Fibroblast of skin of scalp (primary cell): ENCODE measurements around the gene GRID1.
"Not testable (repeated sequence)": the region's sequence is repeated elsewhere in the genome, so short reads cannot be mapped to it uniquely, and the experiment has no call there.

Experiments
- DNase-seq: peaks from one replicate; pipeline ENCODE4 v3.0.0-alpha.2; 2013

The GRID1 gene

DNA sequence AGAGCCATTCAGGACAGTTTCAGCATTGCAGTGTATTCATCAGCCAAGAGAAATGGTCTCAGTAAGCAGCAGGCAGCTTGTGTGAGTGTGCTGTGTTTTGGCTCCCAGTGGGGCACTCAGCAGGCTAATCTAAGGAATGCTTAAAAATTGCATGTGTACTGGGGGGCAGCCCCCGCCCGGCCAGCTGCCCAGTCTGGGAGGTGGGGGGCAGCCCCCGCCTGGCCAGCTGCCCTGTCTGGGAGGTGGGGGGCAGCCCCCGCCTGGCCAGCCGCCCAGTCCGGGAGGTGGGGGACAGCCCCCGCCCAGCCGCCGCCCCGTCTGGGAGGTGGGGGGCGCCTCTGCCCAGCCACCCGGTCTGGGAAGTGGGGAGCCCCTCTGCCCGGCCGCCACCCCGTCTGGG, 116.2 kb downstream of the GRID1 start:
- no peak for DNase-seq

DNA sequence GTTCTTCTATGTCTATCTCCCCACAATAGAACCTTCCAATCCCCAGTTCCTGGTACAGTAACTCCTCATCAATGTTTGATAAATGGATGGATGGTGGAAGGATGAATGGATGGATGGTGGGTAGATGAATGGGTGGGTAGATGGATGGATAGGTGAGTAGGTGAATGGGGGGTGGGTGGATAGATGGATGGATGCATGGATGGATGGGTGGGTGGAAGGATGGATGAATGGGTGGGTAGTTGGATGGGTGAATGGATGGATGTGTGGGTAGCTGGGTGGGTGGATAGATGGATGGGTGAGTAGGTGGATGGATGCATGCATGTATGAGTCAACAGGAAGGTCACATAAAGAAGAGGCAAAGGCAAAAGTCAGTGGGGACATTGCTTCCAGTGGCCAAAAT, 116.8 kb downstream of the GRID1 start:
- DNase-seq, result no peak

DNA sequence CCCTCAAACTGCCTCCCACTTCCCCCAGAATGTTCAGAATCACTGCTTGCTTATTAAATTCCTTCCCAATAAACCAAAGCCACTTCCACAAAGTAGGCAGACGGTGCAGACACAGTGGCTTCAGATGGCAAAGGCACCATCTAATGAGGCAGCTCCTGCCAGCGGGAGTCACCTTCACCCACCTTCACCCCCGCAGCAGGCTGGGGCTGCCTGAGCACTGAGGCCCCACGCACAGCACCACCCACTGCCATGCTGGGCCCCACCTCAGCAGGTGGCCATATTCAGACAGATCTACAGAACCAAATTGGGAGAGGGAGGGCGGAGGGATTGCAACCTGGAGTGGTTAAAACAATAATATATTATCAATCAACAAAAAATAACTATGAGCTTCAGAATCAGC, 118.5 kb downstream of the GRID1 start:
- no peak for DNase-seq

DNA sequence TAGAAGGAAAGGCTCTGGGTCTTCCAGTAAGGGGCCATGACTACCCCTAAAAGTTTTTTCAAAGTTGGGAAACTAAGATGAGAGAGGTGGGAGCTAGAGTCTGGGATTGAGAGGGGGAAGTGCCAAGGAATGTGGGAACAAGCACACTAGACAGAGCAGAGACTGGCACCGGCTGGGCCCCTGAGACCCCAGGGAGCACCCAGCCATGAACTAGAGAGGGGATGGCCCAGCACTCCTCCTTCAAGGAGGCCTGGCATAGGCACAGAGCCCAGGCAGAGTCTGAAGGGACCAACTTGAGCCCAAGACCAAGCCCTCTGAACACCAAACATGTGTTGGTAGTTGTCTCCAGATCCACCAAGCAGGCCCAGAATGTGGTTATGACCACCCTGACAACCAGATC, 119.0 kb downstream of the GRID1 start:
- no peak for DNase-seq

DNA sequence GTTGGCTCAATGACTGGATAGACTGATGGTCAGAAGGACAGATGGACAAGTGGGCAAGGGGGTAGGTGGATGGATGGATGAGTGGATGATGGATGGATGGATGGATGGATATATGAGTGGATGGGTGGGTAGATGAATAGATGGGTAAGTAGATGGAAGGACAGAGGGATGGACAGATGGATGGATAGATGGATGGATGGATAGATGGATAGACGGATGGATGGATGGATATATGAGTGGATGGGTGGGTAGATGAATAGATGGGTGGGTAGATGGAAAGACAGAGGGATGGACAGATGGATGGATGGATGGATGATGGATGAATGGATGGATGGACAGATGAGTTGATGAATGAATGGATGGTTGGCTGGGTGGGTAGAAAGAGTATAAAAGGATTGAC, 119.5 kb downstream of the GRID1 start:
- no peak for DNase-seq

DNA sequence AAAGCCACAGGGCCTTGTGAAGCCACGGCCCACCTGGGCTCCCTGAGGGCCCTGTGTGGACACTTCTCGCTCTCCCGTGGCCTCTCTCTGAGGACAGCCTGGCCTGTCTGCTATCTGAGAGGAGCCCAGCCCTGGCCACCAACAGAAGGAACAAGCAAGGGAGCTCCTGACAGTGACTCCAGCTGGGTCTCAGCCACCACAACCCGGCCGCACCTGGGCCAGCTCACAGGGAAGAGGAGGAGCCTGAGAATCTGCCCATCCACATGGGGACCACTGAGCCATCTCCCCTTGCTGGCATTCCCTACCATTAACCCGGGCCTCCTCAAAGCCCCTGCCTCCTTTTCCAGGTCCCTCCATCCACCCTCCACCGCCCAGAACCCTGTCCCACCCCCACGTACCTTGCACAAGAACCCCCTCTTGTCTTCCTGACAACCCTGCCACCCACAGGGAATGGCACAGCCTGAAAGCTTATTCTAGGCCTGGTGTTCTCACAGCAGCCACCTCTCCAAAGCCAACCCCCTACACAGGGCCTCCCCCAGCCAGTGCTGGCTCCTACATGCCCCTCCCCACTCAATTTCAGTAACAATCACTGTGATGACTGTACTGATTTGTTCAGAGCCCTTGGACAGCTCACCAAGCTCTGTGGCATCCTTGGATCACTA, 120.2 kb downstream of the GRID1 start:
- DNase-seq, result no peak

DNA sequence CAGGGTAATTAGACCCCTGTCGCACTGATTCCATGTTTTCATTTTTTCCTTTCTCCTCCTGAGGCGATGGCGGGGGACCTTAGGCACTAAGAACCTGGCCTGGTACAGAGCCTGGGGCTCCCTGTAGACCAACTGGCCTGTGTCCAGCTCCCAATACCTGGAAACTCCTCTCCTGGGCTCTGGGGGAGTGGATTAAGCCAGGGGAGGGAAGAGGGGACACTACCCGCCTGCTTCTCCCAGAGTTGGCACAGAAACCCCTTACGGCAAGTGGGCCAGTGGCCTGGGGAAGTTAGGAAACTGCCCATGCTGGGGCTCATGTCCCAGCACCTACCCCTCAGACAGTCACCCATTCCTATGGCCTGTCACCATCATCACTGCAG, 121.6 kb downstream of the GRID1 start:
- no peak for DNase-seq

DNA sequence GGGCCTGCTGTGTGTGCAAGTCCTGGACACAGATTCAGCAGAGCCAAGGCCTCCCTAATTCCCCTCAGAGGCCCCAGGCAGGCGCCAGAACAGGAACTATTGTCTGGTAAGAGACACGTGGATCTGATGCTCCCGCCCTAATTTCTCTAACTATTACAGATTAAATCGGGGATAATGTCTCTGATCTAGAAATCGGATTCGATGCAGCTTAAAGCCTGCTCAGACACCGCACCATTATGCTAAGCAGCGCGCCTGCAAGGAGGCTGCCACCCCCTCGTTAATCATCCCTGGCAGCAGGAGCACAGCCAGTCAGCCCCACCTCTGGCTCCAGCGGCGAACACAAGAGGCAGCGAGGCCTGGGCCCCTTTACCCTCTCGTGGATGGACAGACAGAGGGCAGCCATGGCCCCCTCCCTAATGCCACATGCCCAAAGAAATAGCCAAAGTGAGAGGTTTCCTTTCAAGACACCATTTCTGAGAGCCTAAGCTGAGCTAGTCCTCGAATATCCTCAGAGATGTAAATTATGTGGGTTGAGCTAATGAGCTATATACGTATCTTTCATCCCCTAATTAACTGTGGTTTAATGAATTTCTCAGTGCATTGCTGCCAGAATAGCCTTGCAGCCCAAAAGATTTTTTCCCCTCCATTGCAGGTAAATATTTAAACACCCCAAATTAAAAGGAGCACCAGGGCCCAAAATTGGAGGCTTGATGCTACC, 122.1 kb downstream of the GRID1 start:
- DNase-seq, result no peak

DNA sequence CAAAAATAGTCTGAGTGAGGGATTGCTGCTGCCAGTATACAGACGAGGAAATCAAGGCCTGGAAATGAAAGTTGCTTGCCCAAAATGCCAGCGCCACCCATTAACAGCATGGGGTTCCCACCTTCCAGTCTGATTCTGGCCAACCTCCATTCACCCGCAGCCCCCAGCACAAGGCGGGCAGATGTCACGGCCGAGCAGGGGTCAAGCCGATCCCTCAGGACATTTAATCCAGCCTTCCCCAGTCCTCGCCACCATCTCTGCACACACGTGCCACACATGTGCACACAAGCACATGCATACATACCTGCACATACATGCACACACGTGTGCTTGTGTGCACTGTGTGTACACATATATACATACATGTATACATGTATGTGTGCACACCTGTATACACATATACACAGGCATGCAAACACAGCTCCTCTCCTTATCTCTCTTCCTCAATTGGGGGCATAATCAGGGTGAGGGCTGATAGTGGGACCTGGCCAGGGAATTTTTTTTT, 122.9 kb downstream of the GRID1 start:
- no peak for DNase-seq

DNA sequence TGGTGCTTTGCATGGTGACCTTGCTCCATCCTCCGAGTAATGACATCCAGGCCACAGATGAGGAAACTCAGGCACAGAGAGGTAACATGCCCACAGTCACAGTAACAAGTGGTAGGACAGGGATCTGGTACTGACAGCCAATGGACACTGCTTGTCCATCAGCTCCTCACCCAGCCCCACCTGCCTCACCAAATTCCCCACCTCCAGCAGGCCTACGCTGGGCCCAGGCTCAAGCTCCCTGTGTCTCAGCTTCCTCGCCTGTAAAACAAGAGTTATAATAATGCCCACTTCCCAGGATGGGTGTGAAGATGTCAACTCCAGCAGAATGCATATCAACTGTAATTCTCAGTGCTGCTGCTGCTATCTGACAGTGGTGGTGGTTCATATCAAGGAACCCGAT, 123.8 kb downstream of the GRID1 start:
- no peak for DNase-seq

DNA sequence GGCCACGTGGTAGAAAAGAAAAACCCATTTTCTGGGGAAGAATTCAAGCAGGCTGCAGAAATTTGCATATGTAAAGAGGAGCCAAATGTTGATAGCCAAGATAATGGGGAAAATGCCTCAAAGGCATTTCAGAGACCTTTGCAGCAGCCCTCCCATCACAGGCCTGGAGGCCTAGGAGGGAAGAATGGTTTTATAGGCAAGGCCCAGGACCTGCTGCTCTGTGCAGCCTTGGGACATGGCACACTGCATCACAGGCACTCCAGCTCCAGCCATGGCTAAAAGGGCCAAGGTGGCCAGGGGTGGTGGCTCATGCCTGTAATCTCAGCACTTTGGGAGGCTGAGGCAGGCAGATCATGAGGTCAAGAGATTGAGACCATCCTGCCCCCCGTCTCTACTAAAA, 128.5 kb downstream of the GRID1 start:
- not testable (repeated sequence) for DNase-seq

DNA sequence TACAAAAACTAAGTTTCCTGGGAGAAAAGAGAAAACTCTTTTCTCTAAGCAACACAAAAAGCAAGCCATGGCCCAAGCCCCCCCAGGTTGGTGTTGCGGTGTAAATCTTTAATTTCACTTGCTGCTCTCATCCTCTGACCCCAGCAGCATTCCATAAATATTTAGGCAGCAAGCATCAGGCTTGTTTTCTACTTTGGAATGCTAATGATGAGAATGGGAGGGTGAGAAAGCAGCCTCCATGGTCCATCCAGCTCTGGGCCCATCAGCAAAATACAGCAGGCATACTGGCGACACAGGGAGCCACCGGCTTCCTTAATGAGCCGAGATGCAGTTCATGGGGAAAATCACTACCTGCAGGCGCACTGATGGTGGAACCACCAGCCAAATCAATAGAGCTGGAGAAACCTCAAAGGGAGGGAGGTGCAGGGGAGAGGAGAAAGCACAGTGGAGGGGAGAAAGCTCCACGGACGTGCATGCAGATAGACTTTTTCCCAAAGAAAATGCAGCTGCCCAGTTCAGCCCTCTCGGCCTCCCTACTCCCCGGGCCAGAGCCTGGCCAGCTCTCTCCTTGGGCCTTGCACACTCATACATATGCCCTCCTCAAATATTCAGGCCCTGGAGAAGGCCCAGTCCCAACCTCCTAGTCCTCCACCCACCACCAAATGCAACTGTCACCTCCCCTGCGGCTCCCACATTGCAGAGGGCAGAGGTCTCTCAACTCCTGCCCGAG, 131.9 kb downstream of the GRID1 start:
- peak; percentile 24 for DNase-seq

DNA sequence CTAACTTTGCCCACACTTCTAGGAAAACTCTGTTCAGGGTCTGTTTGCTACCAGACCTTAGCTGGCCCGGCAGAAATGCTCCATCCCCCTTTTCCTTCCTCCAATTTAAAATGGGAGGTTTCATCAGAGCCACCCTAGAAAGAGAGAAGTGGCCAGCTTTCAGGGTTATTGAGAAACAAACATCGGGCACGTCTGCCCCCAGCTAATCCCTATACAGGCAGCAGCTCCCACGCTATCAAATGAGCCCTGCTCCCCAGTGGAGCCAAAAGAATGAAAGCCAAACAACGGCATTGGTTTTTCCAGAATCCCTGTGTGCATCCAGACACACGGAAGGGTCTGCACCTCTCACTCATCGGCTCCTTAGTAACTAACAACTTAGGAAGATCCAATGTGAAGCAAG, 132.5 kb downstream of the GRID1 start:
- no peak for DNase-seq

DNA sequence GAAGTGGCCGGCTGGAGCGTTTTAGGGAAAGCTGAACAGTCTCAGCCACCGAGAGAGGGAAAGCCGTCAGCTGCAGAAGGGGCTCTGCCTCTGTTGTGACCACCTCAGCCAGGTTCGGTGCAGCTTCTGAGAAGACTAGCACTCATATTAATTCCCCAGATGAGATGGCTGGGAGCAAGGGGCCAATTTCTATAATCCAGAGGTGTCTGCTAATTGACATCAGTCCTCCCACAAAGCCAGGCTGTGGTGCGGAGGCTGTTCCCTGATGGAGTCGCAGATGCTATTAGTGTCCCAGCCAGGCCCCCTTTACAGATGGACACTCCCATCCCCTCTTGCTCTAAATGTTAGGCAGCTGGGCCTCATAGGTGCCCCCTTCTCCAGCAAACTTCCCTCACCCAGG, 133.5 kb downstream of the GRID1 start:
- DNase-seq, result no peak

DNA sequence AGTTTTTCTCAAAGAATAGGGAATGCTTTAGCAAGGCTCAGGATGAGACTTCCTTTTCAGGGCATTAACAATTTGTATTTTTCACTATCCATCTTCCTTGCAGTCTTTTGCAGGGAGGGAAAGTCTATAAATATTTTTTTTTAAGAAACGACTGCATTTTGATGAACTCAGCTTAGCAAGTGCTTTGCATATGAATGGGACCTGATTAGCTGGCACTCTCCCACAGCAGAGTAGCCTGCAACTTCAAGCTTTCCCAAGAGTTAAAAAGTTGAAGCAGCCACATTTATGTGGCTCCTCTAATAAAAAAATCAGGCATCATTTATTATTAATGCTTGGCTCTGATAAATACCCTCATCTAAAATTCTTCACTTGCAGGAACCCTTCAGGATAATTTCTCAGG, 134.0 kb downstream of the GRID1 start:
- no peak for DNase-seq

DNA sequence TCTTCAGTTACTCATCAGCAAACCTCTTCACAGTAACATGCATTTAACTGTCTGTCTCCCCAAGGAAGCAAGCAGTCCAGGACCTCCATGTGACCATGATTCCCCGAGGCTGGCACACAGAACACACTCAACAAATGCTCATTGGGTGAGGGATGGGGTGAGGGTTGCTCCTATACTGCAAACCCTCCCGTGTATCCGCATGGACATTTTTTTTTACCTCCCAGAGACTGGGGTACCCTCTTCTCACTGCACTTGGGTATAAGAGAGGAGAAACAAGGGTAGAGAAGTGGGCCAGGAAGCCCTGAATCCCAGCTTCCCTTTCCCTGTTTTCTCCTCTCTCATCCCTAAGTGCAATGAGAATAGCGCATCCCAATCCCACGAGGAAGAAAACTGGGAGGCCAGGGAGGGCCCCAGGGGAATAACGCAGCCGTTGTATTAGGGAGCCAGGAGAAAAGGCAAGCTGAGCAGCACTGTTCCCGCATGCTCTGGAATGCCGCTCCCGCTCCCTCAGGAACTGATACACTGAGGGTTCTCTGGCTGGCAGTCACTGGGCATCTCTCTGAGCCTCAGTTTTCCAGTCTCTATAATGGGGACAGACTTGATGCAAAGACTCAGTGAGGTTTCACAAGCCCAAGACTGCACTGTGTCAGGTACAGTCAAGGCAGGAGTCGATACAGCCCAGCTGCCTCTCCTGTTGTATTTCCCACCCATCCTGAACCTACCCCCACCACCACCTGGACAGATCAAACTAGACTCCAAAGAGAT, 134.6 kb downstream of the GRID1 start:
- DNase-seq, result no peak

DNA sequence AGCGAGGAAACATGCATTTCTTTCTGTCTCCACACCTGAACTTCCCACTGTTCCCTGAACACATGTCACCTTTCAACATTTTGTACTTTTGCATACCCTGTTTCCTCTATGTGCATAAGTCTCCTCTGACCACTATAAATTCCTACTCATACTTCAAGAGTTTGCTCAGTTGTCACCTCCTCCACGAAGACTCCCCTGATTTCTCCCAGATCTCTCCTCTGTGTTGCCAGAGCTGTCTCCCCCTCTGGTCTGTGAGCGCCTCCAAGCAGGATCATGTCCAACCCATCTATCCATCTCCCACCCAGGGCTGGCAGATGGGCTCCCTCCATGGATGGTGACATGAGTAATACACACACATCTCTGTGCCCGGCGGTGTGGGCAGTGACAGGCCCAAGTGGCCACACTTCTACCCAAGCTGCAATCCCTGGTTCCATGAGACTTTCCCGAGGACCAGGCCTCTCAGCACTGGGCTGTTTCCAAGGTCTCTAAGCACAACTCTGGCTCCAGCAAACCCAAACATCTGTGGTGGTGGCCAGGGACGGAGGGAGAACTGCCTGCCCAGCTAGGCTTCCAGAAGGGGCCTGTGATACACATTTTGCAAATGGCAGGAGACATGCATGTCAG, 135.9 kb downstream of the GRID1 start:
- no peak for DNase-seq

DNA sequence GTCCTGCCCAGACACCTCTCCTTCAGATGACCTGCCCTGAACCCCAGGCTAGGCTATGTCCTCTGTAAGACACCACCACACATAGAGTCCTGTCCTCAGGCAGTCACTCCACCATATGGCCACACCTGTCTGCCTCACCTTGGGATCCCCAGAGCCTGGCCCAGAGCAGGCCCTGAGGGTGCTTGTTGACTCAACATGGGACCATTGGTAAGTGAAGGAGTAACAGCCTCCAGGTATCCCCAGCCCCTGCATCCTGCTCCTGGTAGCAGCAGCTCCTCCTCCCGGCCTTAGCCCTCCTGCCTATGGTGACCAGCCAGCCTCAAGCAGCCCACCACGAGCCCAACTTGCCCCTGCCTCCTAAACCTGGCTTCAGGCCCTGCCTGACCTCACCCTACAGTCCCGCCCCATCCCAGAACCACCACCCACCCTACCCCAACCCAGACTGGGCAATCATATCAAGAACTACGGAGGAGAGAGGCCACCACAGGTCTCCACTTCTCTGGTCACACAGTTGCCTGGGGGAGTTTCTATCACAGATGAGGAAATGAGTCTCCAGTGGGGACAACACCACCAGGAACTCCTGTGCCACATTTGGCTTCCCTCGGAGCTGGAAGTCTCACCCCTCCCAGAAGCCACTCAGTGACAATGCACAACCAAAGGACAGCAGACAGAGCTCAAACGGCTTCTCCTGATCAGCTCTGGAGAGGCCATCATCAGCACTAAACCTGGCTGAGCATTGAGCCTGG, 136.6 kb downstream of the GRID1 start:
- DNase-seq, result no peak

DNA sequence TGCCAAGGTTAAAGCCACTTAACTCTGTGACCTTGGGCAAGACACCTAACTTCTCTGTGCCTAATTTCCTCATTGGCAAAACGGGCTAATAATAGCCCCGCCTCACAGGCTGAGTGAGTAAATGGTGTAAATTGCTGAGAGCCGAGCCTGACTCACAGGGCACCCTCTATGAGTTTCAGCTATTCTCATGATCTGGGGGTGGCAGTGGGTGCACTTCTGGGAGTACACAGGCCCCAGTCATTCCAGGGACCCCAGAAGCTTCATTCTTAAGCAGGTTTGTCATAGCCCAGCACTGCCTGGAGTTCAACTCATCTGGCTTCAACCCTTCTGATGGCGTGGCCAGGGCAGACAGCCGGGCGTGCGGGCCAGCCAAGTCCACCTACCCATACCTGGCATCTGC, 137.2 kb downstream of the GRID1 start:
- DNase-seq, result no peak

DNA sequence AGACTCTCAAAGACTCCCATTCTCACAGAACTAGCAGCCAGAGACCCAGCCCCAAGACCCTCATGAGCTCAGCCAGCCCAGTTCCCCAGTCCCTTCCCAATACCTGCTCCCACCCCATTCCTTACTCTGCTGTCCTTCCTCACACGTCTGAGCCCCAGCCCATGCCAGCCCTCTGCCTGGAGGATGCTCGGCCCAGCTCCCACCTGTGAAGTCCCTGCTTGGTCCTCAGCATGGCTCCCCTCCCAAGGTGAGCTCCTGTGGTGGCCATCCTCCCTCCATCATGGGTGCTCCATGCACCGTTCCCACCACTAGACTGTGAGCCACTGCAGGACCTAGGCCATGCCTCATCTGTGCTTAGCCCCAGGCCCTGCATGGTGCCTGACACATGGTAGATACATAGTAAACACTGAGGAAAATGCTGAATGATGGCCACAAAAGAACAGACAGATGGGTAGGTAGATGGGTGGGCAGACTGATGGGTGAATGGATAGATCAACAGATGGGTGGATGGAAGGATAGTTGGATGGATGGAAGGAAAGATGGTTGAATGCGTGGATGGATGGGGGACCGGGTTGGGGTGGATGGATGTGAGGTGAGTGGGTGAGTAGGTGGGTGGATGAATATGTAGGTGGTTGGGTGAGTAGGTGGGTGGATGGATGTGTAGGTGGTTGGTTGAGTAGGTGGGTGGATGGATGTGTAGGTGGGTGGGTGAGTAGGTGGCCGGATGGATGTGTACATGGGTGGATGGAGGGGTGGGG, 138.9 kb downstream of the GRID1 start:
- no peak for DNase-seq

DNA sequence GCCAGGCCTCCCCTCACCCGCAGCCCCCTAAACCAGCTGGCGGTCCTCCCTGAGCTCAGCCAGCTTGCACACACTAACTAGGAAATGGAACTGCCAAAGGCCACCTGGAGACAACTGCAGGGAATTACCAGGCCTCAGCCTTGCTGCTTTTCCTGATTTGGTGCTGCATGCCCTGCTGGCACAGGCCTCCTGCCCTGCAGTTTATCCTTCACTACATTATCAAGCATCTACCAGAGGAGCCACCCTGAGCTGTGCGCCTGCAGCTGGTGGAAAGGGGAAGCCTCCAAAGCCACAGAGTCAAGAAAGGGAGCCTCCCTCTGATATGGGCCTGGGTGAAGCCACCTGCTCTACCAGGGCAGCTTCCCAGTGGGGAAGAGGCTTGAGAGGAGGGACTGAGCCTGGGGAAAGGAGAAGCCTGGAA, 139.8 kb downstream of the GRID1 start:
- DNase-seq, result no peak
